K562 (cell line): ENCODE results near the gene SAP130. TPM values are rescaled to one million over a fixed set of nuclear protein-coding genes. Genes with fewer than 3 reads are reported as not detected.

ENCODE experiments used
- ATAC-seq: fragments of 200-7000 bp; cut with Tn5 transposase; 3 replicates; pipeline ENCODE4 v1.9.1; 2020; ENCODE audit warnings: moderate library complexity
- BruUV-seq: library from RNA; stranded (reverse); fragments of 400-500 nt; replicated peaks from 2 replicates; lab custom pipeline; 2021; lab: Mats Ljungman, UMichigan
- CTCF ChIA-PET: fragments of 300-600 bp; formaldehyde crosslinking; extraction: SDS; loops from one replicate; lab custom pipeline; 2021; ENCODE audit warnings: low intra/inter-chr PET ratio; lab: Yijun Ruan, JAX
- POLR2A ChIA-PET: fragments of 300-600, 350-650 bp; sonication (Branson Sonifier 250); formaldehyde crosslinking; extraction: SDS; loops from one replicate; lab custom pipeline; 2021; ENCODE audit warnings: antibody characterized with exemption, inconsistent platforms; lab: Yijun Ruan, JAX
- DNase-seq, 4 experiments: peaks; one replicate each; pipeline versions ENCODE4 v3.0.0 to v3.0.0-alpha.2; 2011 to 2018; ENCODE audit warnings: low spot score in 3 of 4, mixed read lengths in 3 of 4; ENCODE audit errors: extremely low read depth in 1 of 4
- FAIRE-seq: peaks from 2 replicates; lab custom pipeline; 2011; peaks lifted over from hg19 to GRCh38; lab: Jason Lieb, UNC
- H2AFZ ChIP-seq: 2 replicates; pipeline ENCODE4 v1.6.0; 2011; ENCODE audit warnings: low read depth, low read length, control low read depth, inconsistent platforms
- H3K27ac ChIP-seq: fragments of 200-600 bp; 3 replicates; pipeline ENCODE4 v1.8.0; 2011; ENCODE audit warnings: low read depth, mild to moderate bottlenecking, control low read depth, inconsistent platforms, low read length, moderate library complexity, mixed read lengths; ENCODE audit errors: extremely low read depth
- H3K27me3 ChIP-seq, 2 experiments: fragments of 300-600 bp in 1 of 2; 2 replicates in 1 of 2; 3 replicates in 1 of 2; pipeline versions ENCODE4 v1.6.0 to v1.8.0; 2011; ENCODE audit warnings: inconsistent platforms in 2 of 2, low read length in 2 of 2, mild to moderate bottlenecking in 1 of 2, mixed read lengths in 1 of 2, moderate library complexity in 1 of 2; ENCODE audit not compliant: control insufficient read depth in 2 of 2, insufficient read depth in 2 of 2
- H3K36me3 ChIP-seq: fragments of 300-600 bp; 3 replicates; pipeline ENCODE4 v1.8.0; 2011; ENCODE audit warnings: mild to moderate bottlenecking, low read length, inconsistent platforms; ENCODE audit not compliant: control insufficient read depth, insufficient read depth
- H3K4me1 ChIP-seq, 2 experiments: fragments of 200-600 bp in 1 of 2; replicated peaks in 1 of 2; 2 replicates in 1 of 2; 3 replicates in 1 of 2; pipeline versions ENCODE4 v1.5.1 to v1.8.0; 2011; ENCODE audit warnings: inconsistent platforms in 2 of 2, low read length in 2 of 2, mild to moderate bottlenecking in 1 of 2, mixed read lengths in 1 of 2, moderate library complexity in 1 of 2; ENCODE audit not compliant: control insufficient read depth in 2 of 2, insufficient read depth in 2 of 2
- H3K4me2 ChIP-seq: 2 replicates; pipeline ENCODE4 v1.6.1; 2011; ENCODE audit warnings: low read length, control low read depth, inconsistent platforms, mixed read lengths; ENCODE audit not compliant: insufficient read depth
- H3K4me3 ChIP-seq: fragments of 200-600 bp; sonication (generic), shearing (Covaris generic); 2 replicates; pipeline ENCODE4 v1.5.1; 2016; ENCODE audit warnings: control low read depth, inconsistent platforms
- H3K79me2 ChIP-seq: fragments of 200-600 bp; 3 replicates; pipeline ENCODE4 v1.8.0; 2011; ENCODE audit warnings: low read length, inconsistent platforms; ENCODE audit not compliant: control insufficient read depth, insufficient read depth
- H3K9ac ChIP-seq, 2 experiments: 2 replicates each; pipeline versions ENCODE4 v1.6.0 to v1.6.1; 2011; ENCODE audit warnings: low read depth in 2 of 2, low read length in 2 of 2, control low read depth in 1 of 2, inconsistent platforms in 1 of 2, mild to moderate bottlenecking in 1 of 2, mixed read lengths in 1 of 2; ENCODE audit not compliant: insufficient read depth in 1 of 2
- H3K9me1 ChIP-seq: one replicate; pipeline ENCODE4 v1.6.0; 2011; ENCODE audit warnings: inconsistent platforms, mild to moderate bottlenecking, low read length, moderate library complexity; ENCODE audit not compliant: control insufficient read depth, insufficient read depth
- H3K9me3 ChIP-seq: replicated peaks from 2 replicates; pipeline ENCODE4 v1.5.1; 2011; ENCODE audit warnings: low read depth, low read length, inconsistent platforms; ENCODE audit not compliant: control insufficient read depth, insufficient read depth
- H4K20me1 ChIP-seq: replicated peaks from 2 replicates; pipeline ENCODE4 v1.6.1; 2011; ENCODE audit warnings: low read length, inconsistent platforms, mixed read lengths; ENCODE audit not compliant: control insufficient read depth, insufficient read depth
- C11orf30 ChIP-seq: fragments of 450-650 bp; IDR thresholded peaks from 2 replicates; pipeline ENCODE4 v1.6.1; 2016; ENCODE audit warnings: low read depth, mild to moderate bottlenecking
- CAMTA2 ChIP-seq: fragments of 250-450 bp; sonication (Bioruptor Pico); conservative IDR thresholded peaks from 2 replicates; pipeline ENCODE4 v1.5.1; 2022
- CBX5 ChIP-seq: IDR thresholded peaks from 2 replicates; pipeline ENCODE4 v1.6.1; 2014; ENCODE audit warnings: low read depth, borderline replicate concordance
- DPF2 ChIP-seq: fragments of 450-650 bp; IDR thresholded peaks from 2 replicates; pipeline ENCODE4 v1.6.1; 2016
- IFI16 ChIP-seq: fragments of 250-450 bp; sonication (Bioruptor Pico); IDR thresholded peaks from 2 replicates; pipeline ENCODE4 v2.1.2; 2022; ENCODE audit warnings: mild to moderate bottlenecking, inconsistent platforms
- MAFF ChIP-seq: IDR thresholded peaks from 2 replicates; pipeline ENCODE4 v1.6.1; 2012; ENCODE audit warnings: low read length, improper control_type of control experiment
- NCOA1 ChIP-seq: fragments of 450-650 bp; IDR thresholded peaks from 2 replicates; pipeline ENCODE4 v1.6.1; 2016; ENCODE audit warnings: low read depth
- PHTF2 ChIP-seq: fragments of 250-450 bp; sonication (Bioruptor Pico); IDR thresholded peaks from 2 replicates; pipeline ENCODE4 v1.5.0; 2021; ENCODE audit warnings: mild to moderate bottlenecking
- ZNF134 ChIP-seq: fragments of 250-450 bp; sonication (Bioruptor Pico); conservative IDR thresholded peaks from 2 replicates; pipeline ENCODE4 v1.4.0; 2020
- ZNF263 ChIP-seq: sonication (generic); formaldehyde crosslinking; IDR thresholded peaks from 2 replicates; pipeline ENCODE4 v1.8.0; 2022; ENCODE audit warnings: mild to moderate bottlenecking, missing genetic modification reagents, borderline replicate concordance
- ZNF324 ChIP-seq: fragments of 250-450 bp; sonication (Bioruptor Pico); IDR thresholded peaks from 2 replicates; pipeline ENCODE4 v1.4.0; 2020; ENCODE audit warnings: mild to moderate bottlenecking
- ZNF395 ChIP-seq: fragments of 200-800 bp; sonication (Bioruptor generic); IDR thresholded peaks from 2 replicates; pipeline ENCODE4 v1.6.1; 2017; ENCODE audit warnings: missing genetic modification characterization, missing compliant biosample characterization
- ZNF511 ChIP-seq: sonication (generic); formaldehyde crosslinking; IDR thresholded peaks from 2 replicates; pipeline ENCODE4 v1.8.0; 2022; ENCODE audit warnings: mild to moderate bottlenecking, missing genetic modification reagents
- WGBS: fragments of 100-300 bp; shearing (Covaris generic); methylation state at CpG from one replicate; pipeline ENCODE4 v1.1.6; 2016; ENCODE audit warnings: low coverage, mixed read lengths; ENCODE audit not compliant: insufficient coverage; ENCODE audit errors: missing lambda C conversion rate; 5-methylcytosine and 5-hydroxymethylcytosine counted together
- in situ Hi-C: fragments of 300-500 bp; cut with MboI; formaldehyde crosslinking; loops from 4 replicates; pipeline ENCODE4 v1.15.0; 2018; ENCODE audit warnings: inconsistent platforms, mixed read lengths
- intact Hi-C: fragments of 100-400 bp; cut with micrococcal nuclease; formaldehyde crosslinking; loops from 2 replicates; pipeline ENCODE4 v1.14.2; 2022
- polyA plus RNA-seq, 8 experiments: library from polyadenylated mRNA; depleted of rRNA in 4 of 8; stranded (reverse) in 5 of 8; unstranded in 3 of 8; fragments of >200 nt; fragmentation: Nextera tagmentation in 2 of 8; fragmentation: Illumina TruSeq in 1 of 8; extraction: Ambion mirVana in 2 of 8; extraction: Trizol in 1 of 8; gene quantifications; 2 replicates each; pipeline versions ENCODE4 v1.2.1 to v1.2.3, GENCODE V29; 2011 to 2014; ENCODE audit warnings: inconsistent platforms in 1 of 8, missing spikeins in 1 of 8
- total RNA-seq, 7 experiments: library from RNA; depleted of rRNA in 6 of 7; stranded (reverse); fragments of >200 nt in 6 of 7; fragmentation: Illumina TruSeq in 2 of 7; extraction: Trizol in 2 of 7; gene quantifications; 2 replicates each; pipeline versions ENCODE4 v1.2.1 to v1.2.3, GENCODE V29; 2011 to 2021; ENCODE audit warnings: low replicate concordance in 1 of 7

SAP130 gene
- total and polyA plus RNA-seq, 9 of the 15 experiments (the other 6 are each of a cell fraction or from before 2014, with no cell fraction given), result 4.5 to 33.4 (median 7.4) TPM

DNA sequence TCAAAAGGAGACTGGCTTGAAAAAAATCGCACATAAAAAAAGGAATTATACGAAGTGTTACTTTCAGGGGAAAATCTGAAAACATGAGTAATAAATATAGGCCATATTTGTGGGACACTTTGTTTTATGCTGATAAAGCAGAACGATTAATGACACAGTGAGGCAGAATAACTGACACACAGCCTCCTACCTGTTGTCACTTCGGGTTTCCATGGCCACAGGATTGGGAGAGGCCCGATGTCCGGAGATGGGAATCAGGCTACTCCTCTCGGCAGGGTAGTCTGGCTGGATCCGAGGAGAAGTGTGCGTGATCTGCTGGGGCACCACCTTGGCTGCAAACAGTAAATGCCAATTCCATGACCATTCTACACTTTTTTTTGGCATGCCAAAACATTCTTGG is 31.7 kb downstream of the SAP130 start (continued):
- TF ChIP-seq ZNF511 (CRISPR knock-in tag), result no peak
- peak; percentile 61 for TF ChIP-seq C11orf30
- TF ChIP-seq ZNF263 (CRISPR knock-in tag), result no peak
- TF ChIP-seq CBX5, result no peak
- no peak for TF ChIP-seq CAMTA2 (CRISPR knock-in tag)
- no peak for TF ChIP-seq DPF2
- TF ChIP-seq PHTF2, result no peak
- no peak for TF ChIP-seq IFI16 (CRISPR knock-in tag)
- TF ChIP-seq MAFF, result peak; percentile 68
- TF ChIP-seq, all 486 proteins: peak for 5

- Histone ChIP-seq H3K4me3 (no peak overlapping the region), H3K4me1 (no peaks in the 10 kb centered on the region), H3K27ac (no peak overlapping the region), H3K9me3 (no peaks in the 10 kb centered on the region), H3K79me2 (no peaks in the 10 kb centered on the region), H4K20me1 (no peaks in the 10 kb centered on the region), H2AFZ (no peak overlapping the region), H3K4me2 (no peak overlapping the region), H3K9me1 (no peaks in the 10 kb centered on the region), H3K27me3 (no peaks in the 10 kb centered on the region), H3K36me3 (peaks cover 81% of the 10 kb centered on the region), H3K9ac (no peak overlapping the region)
- TF ChIP-seq ZNF134 (CRISPR knock-in tag), result no peak
- TF ChIP-seq NCOA1, result no peak
- no peak for TF ChIP-seq ZNF395
- TF ChIP-seq ZNF324, result no peak
- WGBS, result 90% methylated on average over 7 of the region's 7 CpGs
- intact Hi-C loops (no loop called here), in situ Hi-C loops (no loop called here)
- ChIA-PET CTCF (no interaction called here), POLR2A (interaction anchor here (0.6 kb wide), 1 partner anchor 113 kb away, joined by 3 read pairs; no protein-coding TSS in a partner anchor)
- no peak for DNase-seq
- FAIRE-seq, result no peak
- no TSS peak for BruUV-seq
- no peak for ATAC-seq
Measured at GRCh38 chr2:127995725-127996124, 32.1 kb downstream of the SAP130 start.
